GM12865 (cell line): ENCODE measurements around the gene AMDHD1.

ENCODE experiments used
- DNase-seq: peaks from one replicate; pipeline ENCODE4 v3.0.0; 2010; ENCODE audit warnings: low read depth
- H3K4me3 ChIP-seq: 2 replicates; pipeline ENCODE4 v1.5.1; 2011; ENCODE audit warnings: mild to moderate bottlenecking, low read depth, low read length, control low read depth
- TF ChIP-seq, protein P1 (sequence below): IDR thresholded peaks from 2 replicates; pipeline ENCODE4 v1.5.1; 2011; ENCODE audit warnings: low read length, control low read depth, low read depth, inconsistent platforms; ENCODE audit not compliant: insufficient read depth; ENCODE audit errors: missing control alignments

AMDHD1 gene

GRCh38 chr12:95949477-95950206, 6.5 kb downstream of the AMDHD1 start:
- TF ChIP-seq, protein P1, sequence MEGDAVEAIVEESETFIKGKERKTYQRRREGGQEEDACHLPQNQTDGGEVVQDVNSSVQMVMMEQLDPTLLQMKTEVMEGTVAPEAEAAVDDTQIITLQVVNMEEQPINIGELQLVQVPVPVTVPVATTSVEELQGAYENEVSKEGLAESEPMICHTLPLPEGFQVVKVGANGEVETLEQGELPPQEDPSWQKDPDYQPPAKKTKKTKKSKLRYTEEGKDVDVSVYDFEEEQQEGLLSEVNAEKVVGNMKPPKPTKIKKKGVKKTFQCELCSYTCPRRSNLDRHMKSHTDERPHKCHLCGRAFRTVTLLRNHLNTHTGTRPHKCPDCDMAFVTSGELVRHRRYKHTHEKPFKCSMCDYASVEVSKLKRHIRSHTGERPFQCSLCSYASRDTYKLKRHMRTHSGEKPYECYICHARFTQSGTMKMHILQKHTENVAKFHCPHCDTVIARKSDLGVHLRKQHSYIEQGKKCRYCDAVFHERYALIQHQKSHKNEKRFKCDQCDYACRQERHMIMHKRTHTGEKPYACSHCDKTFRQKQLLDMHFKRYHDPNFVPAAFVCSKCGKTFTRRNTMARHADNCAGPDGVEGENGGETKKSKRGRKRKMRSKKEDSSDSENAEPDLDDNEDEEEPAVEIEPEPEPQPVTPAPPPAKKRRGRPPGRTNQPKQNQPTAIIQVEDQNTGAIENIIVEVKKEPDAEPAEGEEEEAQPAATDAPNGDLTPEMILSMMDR, result no peak
- DNase-seq, result no peak
- no peak overlapping the region for H3K4me3 ChIP-seq

DNA sequence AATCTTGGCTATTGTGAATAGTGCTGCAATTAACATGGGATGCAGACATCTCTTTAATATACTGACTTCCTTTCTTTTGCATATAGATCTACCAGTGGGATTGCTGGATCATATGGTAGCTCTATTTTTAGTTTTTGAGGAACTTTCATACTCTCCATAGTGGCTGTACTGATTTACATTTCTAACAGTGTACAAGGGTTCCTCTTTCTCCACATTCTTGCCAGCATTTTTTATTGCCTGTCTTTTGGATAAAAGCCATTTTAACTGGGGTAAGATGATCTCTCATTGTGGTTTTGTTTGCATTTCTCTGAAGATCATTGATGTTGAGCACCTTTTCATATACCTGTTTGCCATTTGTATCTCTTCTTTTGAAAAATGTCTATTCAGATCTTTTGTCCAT, 8.4 kb downstream of the AMDHD1 start:
- no peak for DNase-seq
- TF ChIP-seq, protein P1, result no peak

GRCh38 chr12:95953000-95953399, 9.9 kb downstream of the AMDHD1 start:
- no peak for DNase-seq
- TF ChIP-seq, protein P1, result no peak
- H3K4me3 ChIP-seq, result no peak overlapping the region

More for the DNA sequence above, 8.4 kb downstream of the AMDHD1 start:
- no peak overlapping the region for H3K4me3 ChIP-seq

DNA sequence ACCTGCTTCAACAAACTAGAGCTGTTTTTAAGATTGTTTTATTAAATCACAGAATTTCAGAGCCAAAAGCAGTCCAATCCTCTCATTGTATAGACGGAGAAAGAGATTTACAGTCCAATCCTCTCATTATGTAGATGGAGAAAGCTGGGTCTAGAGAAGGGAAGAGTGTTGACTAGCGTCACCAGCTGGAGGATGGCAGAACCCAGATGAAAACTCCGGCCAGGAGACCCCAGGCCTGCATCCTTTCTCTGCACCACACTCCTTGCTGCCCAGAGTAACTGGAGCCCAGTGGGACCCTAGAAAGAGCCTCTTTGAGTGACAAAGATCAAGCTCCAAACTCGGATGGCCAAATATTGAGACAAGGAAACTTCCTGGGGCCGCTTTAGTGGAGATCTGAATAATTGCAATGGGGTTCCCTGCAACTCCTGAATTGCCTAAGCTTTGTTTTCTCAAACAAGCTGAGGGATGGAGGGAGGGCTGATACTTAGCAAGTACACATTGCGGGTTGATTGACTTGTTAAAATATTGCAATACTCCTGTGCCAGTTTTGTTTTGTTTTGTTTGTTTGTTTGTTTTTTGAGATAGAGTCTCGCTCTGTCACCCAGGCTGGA, 12.5 kb downstream of the AMDHD1 start:
- DNase-seq, result no peak
- TF ChIP-seq, protein P1, result no peak
- H3K4me3 ChIP-seq, result no peak overlapping the region

DNA sequence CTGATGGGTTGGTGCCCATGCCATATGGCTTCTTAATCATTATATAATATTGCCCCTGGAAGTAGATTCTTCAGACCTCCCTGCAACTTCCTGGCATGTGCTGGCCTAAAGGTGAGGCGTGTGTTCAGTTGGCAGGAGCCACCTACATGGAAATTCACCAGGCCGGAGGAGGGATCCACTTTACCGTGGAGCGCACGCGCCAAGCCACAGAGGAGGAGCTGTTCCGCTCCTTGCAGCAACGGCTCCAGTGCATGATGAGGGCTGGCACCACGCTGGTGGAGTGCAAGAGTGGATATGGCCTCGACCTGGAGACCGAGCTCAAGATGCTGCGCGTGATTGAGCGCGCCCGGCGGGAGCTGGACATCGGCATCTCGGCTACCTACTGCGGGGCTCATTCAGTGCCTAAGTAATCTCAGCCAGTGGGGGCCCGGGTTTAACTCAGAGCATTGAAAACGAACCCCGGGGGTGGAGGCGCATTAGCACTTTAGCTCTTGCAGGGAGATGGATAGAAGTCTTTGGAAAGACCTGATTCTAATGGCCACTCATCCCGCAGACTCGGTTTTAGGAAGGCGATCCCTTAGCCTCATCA, 13.5 kb downstream of the AMDHD1 start:
- no peak for DNase-seq
- TF ChIP-seq, protein P1, result no peak
- H3K4me3 ChIP-seq, result no peak overlapping the region

GRCh38 chr12:95959107-95959506, 16.0 kb downstream of the AMDHD1 start:
- TF ChIP-seq, protein P1, result no peak
- DNase-seq, result no peak
- no peak overlapping the region for H3K4me3 ChIP-seq
